OCI-LY7 (cell line): ENCODE measurements around the gene SENP5.

Experiments used
- EZH2phosphoT487 ChIP-seq: fragments of 200-600 bp; sonication (generic); IDR thresholded peaks from 2 replicates; pipeline ENCODE4 v1.6.1; 2018; ENCODE audit warnings: low read depth, borderline replicate concordance, mild to moderate bottlenecking, mixed run types, antibody characterized with exemption, low read length, moderate library complexity, mixed read lengths
- TF ChIP-seq, protein P1 (sequence below): fragments of 200-600 bp; sonication (generic); conservative IDR thresholded peaks from 2 replicates; pipeline ENCODE4 v1.5.1; 2014; ENCODE audit warnings: mild to moderate bottlenecking, antibody characterized with exemption, low read length, moderate library complexity, mixed read lengths

DNA sequence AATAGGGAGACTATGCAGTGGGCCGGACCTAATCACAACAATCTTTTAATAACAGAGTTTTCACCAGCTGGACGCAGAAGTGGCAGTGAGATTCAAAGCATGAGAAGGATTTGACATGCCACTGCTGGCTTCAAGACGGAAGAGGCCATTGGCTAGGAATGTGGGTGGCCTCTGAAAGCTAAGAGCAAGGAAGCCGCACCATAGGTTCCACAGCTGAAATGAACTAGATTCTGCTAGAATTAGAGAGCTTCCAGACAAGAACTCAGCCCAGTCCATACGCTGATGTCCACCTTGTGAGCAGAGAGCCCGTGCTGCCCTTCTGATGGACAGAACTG lies 81.5 kb downstream of the SENP5 start:
- TF ChIP-seq, protein P1, sequence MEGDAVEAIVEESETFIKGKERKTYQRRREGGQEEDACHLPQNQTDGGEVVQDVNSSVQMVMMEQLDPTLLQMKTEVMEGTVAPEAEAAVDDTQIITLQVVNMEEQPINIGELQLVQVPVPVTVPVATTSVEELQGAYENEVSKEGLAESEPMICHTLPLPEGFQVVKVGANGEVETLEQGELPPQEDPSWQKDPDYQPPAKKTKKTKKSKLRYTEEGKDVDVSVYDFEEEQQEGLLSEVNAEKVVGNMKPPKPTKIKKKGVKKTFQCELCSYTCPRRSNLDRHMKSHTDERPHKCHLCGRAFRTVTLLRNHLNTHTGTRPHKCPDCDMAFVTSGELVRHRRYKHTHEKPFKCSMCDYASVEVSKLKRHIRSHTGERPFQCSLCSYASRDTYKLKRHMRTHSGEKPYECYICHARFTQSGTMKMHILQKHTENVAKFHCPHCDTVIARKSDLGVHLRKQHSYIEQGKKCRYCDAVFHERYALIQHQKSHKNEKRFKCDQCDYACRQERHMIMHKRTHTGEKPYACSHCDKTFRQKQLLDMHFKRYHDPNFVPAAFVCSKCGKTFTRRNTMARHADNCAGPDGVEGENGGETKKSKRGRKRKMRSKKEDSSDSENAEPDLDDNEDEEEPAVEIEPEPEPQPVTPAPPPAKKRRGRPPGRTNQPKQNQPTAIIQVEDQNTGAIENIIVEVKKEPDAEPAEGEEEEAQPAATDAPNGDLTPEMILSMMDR, result no peak
- no peak for TF ChIP-seq EZH2phosphoT487
